ENCODE data around the gene STUM. TPM values are rescaled to one million over a fixed set of nuclear protein-coding genes. Genes with fewer than 3 reads are reported as not detected.

The STUM gene
- total and polyA plus RNA-seq, 2 donors = 0.80 to 1.0 TPM

DNA sequence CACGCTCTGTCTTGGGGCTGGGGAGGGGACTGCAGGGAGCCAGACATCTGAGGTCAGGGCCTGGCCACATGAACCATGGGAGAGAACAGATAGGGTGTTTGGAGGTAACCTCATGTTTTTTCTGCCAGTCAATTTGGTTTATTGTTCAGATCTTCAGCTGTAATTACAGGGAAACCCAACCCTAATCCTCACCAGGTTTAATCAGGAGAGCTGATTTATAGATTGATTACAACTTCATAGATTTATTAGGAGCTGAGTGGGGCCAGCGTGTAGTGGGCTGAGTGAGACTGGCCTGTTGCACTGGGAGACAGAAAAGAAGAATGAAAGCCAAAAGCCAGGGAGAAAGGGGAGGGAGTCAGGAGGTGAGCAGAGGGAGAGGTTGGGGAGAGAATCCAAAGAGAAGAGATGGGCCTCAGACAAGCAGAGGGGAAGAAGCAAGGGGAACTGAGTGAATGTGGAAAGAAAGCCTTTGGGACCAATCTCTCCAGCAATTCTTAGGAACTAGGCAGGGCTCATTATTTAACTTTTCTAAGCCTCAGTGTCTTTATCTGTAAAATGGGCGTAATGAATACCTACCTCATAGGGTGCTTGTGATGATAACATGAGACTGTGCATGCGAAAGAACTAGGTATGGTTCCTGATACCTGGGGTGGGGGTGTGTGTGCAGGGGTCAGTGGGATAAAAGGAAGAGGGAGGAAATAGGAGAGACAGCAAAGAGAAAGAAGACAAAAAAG is 17.0 kb upstream of the STUM start:
- no peaks in the 10 kb centered on the region for H3K9me3 ChIP-seq (ENCODE audit: control insufficient read depth in 2 of 2, insufficient read depth in 1 of 2, low read length in 1 of 2)
- H3K36me3 ChIP-seq (ENCODE audit: control insufficient read depth in 2 of 2, insufficient read depth in 2 of 2, low read length in 1 of 2) = no peaks in the 10 kb centered on the region
- no peak for DNase-seq (ENCODE audit: low read depth in 6 of 9, low spot score in 9 of 9)
- H3K4me1 ChIP-seq (ENCODE audit: control insufficient read depth in 2 of 2, insufficient read depth in 2 of 2, low read length in 2 of 2) = no peaks in the 10 kb centered on the region
- H3K27ac ChIP-seq (ENCODE audit: low read depth in 1 of 2, low read length in 1 of 2) = no peak overlapping the region
- no peak overlapping the region for H3K4me3 ChIP-seq (ENCODE audit: low read length in 2 of 2)
- 98% methylated on average over 4 of the region's 4 CpGs for WGBS
- peaks cover 2 to 13% of the 10 kb centered on the region in 2 donors for H3K27me3 ChIP-seq (ENCODE audit: control insufficient read depth in 2 of 2, insufficient read depth in 1 of 2, low read length in 1 of 2)

DNA sequence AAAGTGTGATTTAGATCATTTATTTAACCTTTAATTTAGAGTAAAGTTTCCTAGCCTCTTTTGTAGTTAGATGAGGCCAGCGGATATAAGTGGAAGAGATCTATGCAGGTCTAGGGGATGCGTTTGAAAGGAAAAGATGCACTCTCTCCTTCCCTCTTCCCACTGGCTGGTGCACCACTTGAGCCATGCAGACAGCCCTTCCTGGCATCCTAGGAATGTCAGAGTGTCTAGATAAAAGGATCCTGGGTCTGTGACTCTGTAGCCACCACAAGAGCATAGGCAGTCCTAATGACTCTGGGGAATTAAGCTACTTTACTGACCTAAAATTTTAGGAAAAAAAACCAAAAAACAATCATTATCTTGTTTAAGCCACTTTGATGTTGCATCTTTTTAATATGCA is 16.0 kb upstream of the STUM start:
- Histone ChIP-seq H3K4me3 (ENCODE audit: low read length in 2 of 2) (no peak overlapping the region), H3K9me3 (ENCODE audit: control insufficient read depth in 2 of 2, insufficient read depth in 1 of 2, low read length in 1 of 2) (no peaks in the 10 kb centered on the region), H3K36me3 (ENCODE audit: control insufficient read depth in 2 of 2, insufficient read depth in 2 of 2, low read length in 1 of 2) (no peaks in the 10 kb centered on the region), H3K4me1 (ENCODE audit: control insufficient read depth in 2 of 2, insufficient read depth in 2 of 2, low read length in 2 of 2) (no peaks in the 10 kb centered on the region), H3K27ac (ENCODE audit: low read depth in 1 of 2, low read length in 1 of 2) (no peak overlapping the region), H3K27me3 (ENCODE audit: control insufficient read depth in 2 of 2, insufficient read depth in 1 of 2, low read length in 1 of 2) (peaks cover 2 to 13% of the 10 kb centered on the region in 2 donors)
- over 99% methylated on average over 2 of the region's 2 CpGs for WGBS
- DNase-seq (ENCODE audit: low read depth in 6 of 9, low spot score in 9 of 9) = no peak

- Histone ChIP-seq H3K27me3 (ENCODE audit: control insufficient read depth in 2 of 2, insufficient read depth in 1 of 2, low read length in 1 of 2) (peaks cover 2 to 13% of the 10 kb centered on the region in 2 donors), H3K9me3 (ENCODE audit: control insufficient read depth in 2 of 2, insufficient read depth in 1 of 2, low read length in 1 of 2) (no peaks in the 10 kb centered on the region), H3K36me3 (ENCODE audit: control insufficient read depth in 2 of 2, insufficient read depth in 2 of 2, low read length in 1 of 2) (no peaks in the 10 kb centered on the region), H3K27ac (ENCODE audit: low read depth in 1 of 2, low read length in 1 of 2) (no peak overlapping the region), H3K4me1 (ENCODE audit: control insufficient read depth in 2 of 2, insufficient read depth in 2 of 2, low read length in 2 of 2) (no peaks in the 10 kb centered on the region), H3K4me3 (ENCODE audit: low read length in 2 of 2) (no peak overlapping the region)
- 79% methylated on average over 5 of the region's 5 CpGs for WGBS
- DNase-seq (ENCODE audit: low read depth in 6 of 9, low spot score in 9 of 9) = no peak
Measured at GRCh38 chr1:226533220-226533619, 15.3 kb upstream of the STUM start.

GRCh38 chr1:226534098-226534497 is 14.5 kb upstream of the STUM start:
- H3K4me3 ChIP-seq (ENCODE audit: low read length in 2 of 2) = no peak overlapping the region
- H3K36me3 ChIP-seq (ENCODE audit: control insufficient read depth in 2 of 2, insufficient read depth in 2 of 2, low read length in 1 of 2) = no peaks in the 10 kb centered on the region
- no peak for DNase-seq (ENCODE audit: low read depth in 6 of 9, low spot score in 9 of 9)
- no peak overlapping the region for H3K27ac ChIP-seq (ENCODE audit: low read depth in 1 of 2, low read length in 1 of 2)
- WGBS = 94% methylated on average over 3 of the region's 3 CpGs
- H3K27me3 ChIP-seq (ENCODE audit: control insufficient read depth in 2 of 2, insufficient read depth in 1 of 2, low read length in 1 of 2) = peaks cover 2 to 13% of the 10 kb centered on the region in 2 donors
- no peaks in the 10 kb centered on the region for H3K9me3 ChIP-seq (ENCODE audit: control insufficient read depth in 2 of 2, insufficient read depth in 1 of 2, low read length in 1 of 2)
- H3K4me1 ChIP-seq (ENCODE audit: control insufficient read depth in 2 of 2, insufficient read depth in 2 of 2, low read length in 2 of 2) = no peaks in the 10 kb centered on the region

DNA sequence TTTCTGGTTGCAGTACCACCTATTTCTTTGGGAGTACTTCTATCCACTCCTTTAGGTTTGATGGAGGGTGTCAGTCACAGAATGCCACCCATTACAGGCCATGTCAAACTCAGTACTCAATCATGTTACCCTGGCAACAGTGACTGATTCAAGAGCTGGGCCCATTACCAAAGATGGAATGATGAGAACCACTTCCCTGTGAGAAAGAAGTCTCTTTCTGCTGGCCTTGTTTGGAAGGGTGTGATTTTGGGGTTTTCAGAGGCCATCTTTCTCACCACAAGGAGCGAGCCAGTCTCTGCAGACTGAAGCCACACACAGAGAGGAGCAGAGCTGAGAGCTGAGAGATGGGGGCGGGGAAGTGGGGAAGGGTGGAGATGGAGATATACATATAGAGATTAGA is 13.9 kb upstream of the STUM start:
- Histone ChIP-seq H3K27me3 (ENCODE audit: control insufficient read depth in 2 of 2, insufficient read depth in 1 of 2, low read length in 1 of 2) (peaks cover 2 to 12% of the 10 kb centered on the region in 2 donors), H3K4me1 (ENCODE audit: control insufficient read depth in 2 of 2, insufficient read depth in 2 of 2, low read length in 2 of 2) (no peaks in the 10 kb centered on the region), H3K9me3 (ENCODE audit: control insufficient read depth in 2 of 2, insufficient read depth in 1 of 2, low read length in 1 of 2) (no peaks in the 10 kb centered on the region), H3K4me3 (ENCODE audit: low read length in 2 of 2) (no peak overlapping the region), H3K36me3 (ENCODE audit: control insufficient read depth in 2 of 2, insufficient read depth in 2 of 2, low read length in 1 of 2) (no peaks in the 10 kb centered on the region), H3K27ac (ENCODE audit: low read depth in 1 of 2, low read length in 1 of 2) (no peak overlapping the region)
- no peak for DNase-seq (ENCODE audit: low read depth in 6 of 9, low spot score in 9 of 9)
- WGBS = 93% methylated on average over 2 of the region's 2 CpGs

GRCh38 chr1:226535666-226536065 is 12.9 kb upstream of the STUM start:
- no peak overlapping the region for H3K4me3 ChIP-seq (ENCODE audit: low read length in 2 of 2)
- no peak for DNase-seq (ENCODE audit: low read depth in 6 of 9, low spot score in 9 of 9)
- no peak overlapping the region for H3K27ac ChIP-seq (ENCODE audit: low read depth in 1 of 2, low read length in 1 of 2)
- no peaks in the 10 kb centered on the region for H3K4me1 ChIP-seq (ENCODE audit: control insufficient read depth in 2 of 2, insufficient read depth in 2 of 2, low read length in 2 of 2)
- WGBS = 96% methylated on average over 9 of the region's 9 CpGs
- H3K36me3 ChIP-seq (ENCODE audit: control insufficient read depth in 2 of 2, insufficient read depth in 2 of 2, low read length in 1 of 2) = no peaks in the 10 kb centered on the region
- peaks cover 0 to 7% of the 10 kb centered on the region in 2 donors for H3K27me3 ChIP-seq (ENCODE audit: control insufficient read depth in 2 of 2, insufficient read depth in 1 of 2, low read length in 1 of 2)
- H3K9me3 ChIP-seq (ENCODE audit: control insufficient read depth in 2 of 2, insufficient read depth in 1 of 2, low read length in 1 of 2) = no peaks in the 10 kb centered on the region

DNA sequence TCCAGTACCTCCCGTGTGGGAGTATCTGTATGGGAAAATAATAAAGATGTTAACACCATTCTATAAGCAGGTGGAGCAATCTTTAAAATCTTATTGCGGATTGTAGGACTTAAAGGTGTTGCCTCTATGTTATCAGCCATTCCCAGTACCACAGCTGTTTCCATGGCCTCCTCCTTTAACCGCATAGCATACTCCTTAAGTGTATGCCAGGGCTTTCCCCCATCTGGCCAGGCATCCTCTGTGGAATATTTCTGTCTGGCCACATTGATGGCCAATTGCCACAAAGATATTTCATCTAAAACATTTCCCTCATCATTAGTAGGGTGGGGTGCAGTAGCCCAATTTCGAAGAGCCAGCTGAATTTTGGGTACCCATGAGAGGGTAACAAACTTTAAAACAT is 7.3 kb upstream of the STUM start:
- H3K27me3 ChIP-seq (ENCODE audit: control insufficient read depth in 2 of 2, insufficient read depth in 1 of 2, low read length in 1 of 2) = peaks cover 6 to 13% of the 10 kb centered on the region in 2 donors
- 96% methylated on average over 4 of the region's 4 CpGs for WGBS

GRCh38 chr1:226541631-226542622 is 6.6 kb upstream of the STUM start:
- peaks cover 7 to 20% of the 10 kb centered on the region in 2 donors for H3K27me3 ChIP-seq (ENCODE audit: control insufficient read depth in 2 of 2, insufficient read depth in 1 of 2, low read length in 1 of 2)
- WGBS = 96% methylated on average over 14 of the region's 14 CpGs
- H3K36me3 ChIP-seq (ENCODE audit: control insufficient read depth in 2 of 2, insufficient read depth in 2 of 2, low read length in 1 of 2) = no peaks in the 10 kb centered on the region
- H3K4me3 ChIP-seq (ENCODE audit: low read length in 2 of 2) = no peak overlapping the region
- H3K4me1 ChIP-seq (ENCODE audit: control insufficient read depth in 2 of 2, insufficient read depth in 2 of 2, low read length in 2 of 2) = no peaks in the 10 kb centered on the region
- no peaks in the 10 kb centered on the region for H3K9me3 ChIP-seq (ENCODE audit: control insufficient read depth in 2 of 2, insufficient read depth in 1 of 2, low read length in 1 of 2)
- peak in 1 of 9 donors; percentile 29 for DNase-seq (ENCODE audit: low read depth in 6 of 9, low spot score in 9 of 9)
- no peak overlapping the region for H3K27ac ChIP-seq (ENCODE audit: low read depth in 1 of 2, low read length in 1 of 2)

More for the DNA sequence above, 7.3 kb upstream of the STUM start:
- Histone ChIP-seq H3K27ac (ENCODE audit: low read depth in 1 of 2, low read length in 1 of 2) (no peak overlapping the region), H3K36me3 (ENCODE audit: control insufficient read depth in 2 of 2, insufficient read depth in 2 of 2, low read length in 1 of 2) (no peaks in the 10 kb centered on the region), H3K9me3 (ENCODE audit: control insufficient read depth in 2 of 2, insufficient read depth in 1 of 2, low read length in 1 of 2) (no peaks in the 10 kb centered on the region), H3K4me1 (ENCODE audit: control insufficient read depth in 2 of 2, insufficient read depth in 2 of 2, low read length in 2 of 2) (no peaks in the 10 kb centered on the region), H3K4me3 (ENCODE audit: low read length in 2 of 2) (no peak overlapping the region)
- no peak for DNase-seq (ENCODE audit: low read depth in 6 of 9, low spot score in 9 of 9)

GRCh38 chr1:226542623-226543103 is 5.9 kb upstream of the STUM start:
- H3K9me3 ChIP-seq (ENCODE audit: control insufficient read depth in 2 of 2, insufficient read depth in 1 of 2, low read length in 1 of 2) = no peaks in the 10 kb centered on the region
- no peak overlapping the region for H3K4me3 ChIP-seq (ENCODE audit: low read length in 2 of 2)
- H3K36me3 ChIP-seq (ENCODE audit: control insufficient read depth in 2 of 2, insufficient read depth in 2 of 2, low read length in 1 of 2) = no peaks in the 10 kb centered on the region
- H3K27ac ChIP-seq (ENCODE audit: low read depth in 1 of 2, low read length in 1 of 2) = no peak overlapping the region
- H3K27me3 ChIP-seq (ENCODE audit: control insufficient read depth in 2 of 2, insufficient read depth in 1 of 2, low read length in 1 of 2) = peaks cover 13 to 28% of the 10 kb centered on the region in 2 donors
- H3K4me1 ChIP-seq (ENCODE audit: control insufficient read depth in 2 of 2, insufficient read depth in 2 of 2, low read length in 2 of 2) = peaks cover 0 to under 1% of the 10 kb centered on the region in 2 donors
- no peak for DNase-seq (ENCODE audit: low read depth in 6 of 9, low spot score in 9 of 9)
- WGBS = 92% methylated on average over 10 of the region's 10 CpGs
